Sigmoid colon (tissue), 4 donors: ENCODE measurements around the gene SLC38A6.

Source experiments
- CTCF ChIP-seq, 4 experiments: fragments of 450-650 bp in 3 of 4; fragments of 200-600 bp in 1 of 4; IDR thresholded peaks; one replicate each; pipeline ENCODE4 v1.5.1; 2016 to 2019; ENCODE audit warnings: antibody characterized with exemption in 4 of 4, mild to moderate bottlenecking in 3 of 4, moderate library complexity in 2 of 4
- POLR2A ChIP-seq, 2 donors: fragments of 450-650 bp; IDR thresholded peaks; one replicate each; pipeline ENCODE4 v1.6.1; 2016; ENCODE audit warnings: antibody characterized with exemption in 2 of 2, mild to moderate bottlenecking in 2 of 2, moderate library complexity in 2 of 2
- POLR2AphosphoS5 ChIP-seq, 4 donors: sonication (generic); formaldehyde crosslinking; IDR thresholded peaks; one replicate each; pipeline ENCODE4 v1.6.1; 2017; ENCODE audit warnings: antibody characterized with exemption in 4 of 4

- no peak for TF ChIP-seq POLR2A (IDR thresholded peaks at IDR 0.05)
- TF ChIP-seq CTCF (IDR thresholded peaks at IDR 0.05): no peak
- no peak for TF ChIP-seq POLR2AphosphoS5 (IDR thresholded peaks at IDR 0.05)
Measured at GRCh38 chr14:60972295-60972694, 8.8 kb upstream of the SLC38A6 start.
